ENCODE data around the gene DTNBP1.

DTNBP1 gene

GRCh38 chr6:15533379-15534026 lies 129.3 kb downstream of the DTNBP1 start:
- no peak for DNase-seq (ENCODE audit: low read depth, low spot score)

DNA sequence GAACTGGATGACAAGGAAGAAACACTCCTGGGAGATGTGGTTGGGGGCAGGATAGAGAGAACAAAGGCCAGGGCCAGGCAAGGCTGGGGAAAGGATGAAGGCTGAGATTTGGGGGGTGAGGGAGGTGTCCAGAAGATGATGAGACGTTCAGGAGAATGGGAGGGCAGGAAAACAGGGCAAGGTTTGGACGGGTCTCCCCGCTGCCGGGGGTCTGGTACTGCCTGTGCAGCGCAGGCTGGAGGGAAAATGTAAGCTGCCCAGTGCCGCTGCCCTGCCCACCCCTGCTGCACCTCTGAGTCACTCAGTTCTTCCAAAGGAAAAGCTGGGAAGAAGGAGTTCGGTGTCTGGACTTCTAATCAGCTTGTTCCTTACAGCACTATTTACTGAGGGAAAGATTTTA lies 130.9 kb downstream of the DTNBP1 start:
- DNase-seq (ENCODE audit: low read depth, low spot score), result no peak

- no peak for DNase-seq (ENCODE audit: low read depth, low spot score)
Measured at GRCh38 chr6:15530411-15530810, 132.4 kb downstream of the DTNBP1 start.

DNA sequence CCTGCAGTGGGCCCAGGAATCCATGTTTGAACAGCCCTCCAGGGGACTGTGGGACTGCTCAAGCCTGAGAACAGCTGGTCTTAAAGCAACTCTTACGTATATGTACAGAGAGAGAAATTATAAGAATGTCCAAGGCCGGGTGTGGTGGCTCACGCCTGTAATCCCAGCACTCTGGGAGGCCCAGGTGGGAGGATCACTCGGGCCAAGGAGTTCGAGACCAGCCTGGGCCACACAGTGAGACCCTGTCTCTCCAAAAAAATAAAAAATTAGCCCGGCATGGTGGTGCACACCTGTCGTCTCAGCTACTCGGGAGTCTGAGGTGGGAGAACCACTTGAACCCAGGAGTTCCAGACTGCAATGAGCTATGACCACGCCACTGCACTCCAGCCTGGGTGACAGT lies 134.0 kb downstream of the DTNBP1 start:
- no peak for DNase-seq (ENCODE audit: low read depth, low spot score)

DNA sequence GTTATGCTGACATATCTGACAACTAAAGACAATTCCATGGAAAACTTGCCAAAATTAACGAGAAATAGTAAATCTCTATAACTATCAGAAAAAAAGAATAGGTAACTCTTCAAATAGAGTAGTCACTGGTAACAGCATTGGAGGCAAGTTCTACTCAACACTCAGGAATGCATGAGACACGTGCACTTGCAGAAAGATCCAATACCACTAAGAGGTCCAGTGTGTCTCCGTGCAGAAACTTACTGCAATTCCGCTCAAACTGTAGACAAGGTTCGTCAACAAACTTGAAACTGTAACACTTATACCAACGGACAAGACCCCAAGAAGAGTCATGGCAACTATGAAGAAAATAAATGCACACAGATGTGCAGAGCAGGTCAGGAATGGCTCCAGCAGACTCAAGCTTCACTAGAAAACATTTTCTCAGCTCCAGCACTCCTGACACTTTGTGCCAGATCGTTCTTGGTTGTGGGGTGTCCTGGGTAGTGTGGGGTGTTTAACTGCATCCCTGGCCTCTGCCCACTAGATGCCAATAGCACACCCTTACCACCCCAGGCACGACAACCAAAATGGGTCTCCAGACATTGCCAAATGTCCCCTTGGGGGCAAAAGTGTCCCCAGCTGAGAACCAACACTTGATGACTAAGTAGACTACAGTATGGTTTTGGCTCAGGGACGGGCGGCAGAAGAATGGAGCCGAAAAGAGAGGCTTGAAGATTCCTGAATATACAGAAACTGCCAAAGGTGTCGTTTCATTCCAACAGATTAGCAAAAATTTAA lies 134.8 kb downstream of the DTNBP1 start:
- no peak for DNase-seq (ENCODE audit: low read depth, low spot score)

DNA sequence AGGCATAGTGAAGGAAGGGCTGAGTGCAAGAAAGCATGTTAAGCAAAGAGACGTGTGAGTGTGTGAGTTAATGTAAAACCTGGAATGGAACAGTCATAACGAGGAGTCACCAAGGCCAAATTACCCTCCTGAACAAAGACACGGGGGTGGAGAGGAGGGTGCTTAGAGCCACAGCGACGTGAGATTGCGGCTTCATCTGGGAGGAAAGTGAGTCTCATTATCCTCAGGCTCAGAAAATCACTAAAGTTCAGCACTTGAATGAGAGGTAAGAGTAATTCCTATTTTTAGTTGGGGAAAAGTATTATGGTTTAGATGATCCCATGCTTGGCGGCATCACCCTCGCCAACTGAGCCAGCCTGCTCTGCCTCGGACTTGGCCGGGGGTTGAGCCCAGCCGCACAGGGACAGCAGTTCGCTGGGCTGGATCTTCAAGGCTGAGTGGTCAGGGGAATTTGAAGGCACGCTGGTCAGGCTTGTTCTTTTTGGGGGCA lies 136.6 kb downstream of the DTNBP1 start:
- DNase-seq (ENCODE audit: low read depth, low spot score), result no peak

DNA sequence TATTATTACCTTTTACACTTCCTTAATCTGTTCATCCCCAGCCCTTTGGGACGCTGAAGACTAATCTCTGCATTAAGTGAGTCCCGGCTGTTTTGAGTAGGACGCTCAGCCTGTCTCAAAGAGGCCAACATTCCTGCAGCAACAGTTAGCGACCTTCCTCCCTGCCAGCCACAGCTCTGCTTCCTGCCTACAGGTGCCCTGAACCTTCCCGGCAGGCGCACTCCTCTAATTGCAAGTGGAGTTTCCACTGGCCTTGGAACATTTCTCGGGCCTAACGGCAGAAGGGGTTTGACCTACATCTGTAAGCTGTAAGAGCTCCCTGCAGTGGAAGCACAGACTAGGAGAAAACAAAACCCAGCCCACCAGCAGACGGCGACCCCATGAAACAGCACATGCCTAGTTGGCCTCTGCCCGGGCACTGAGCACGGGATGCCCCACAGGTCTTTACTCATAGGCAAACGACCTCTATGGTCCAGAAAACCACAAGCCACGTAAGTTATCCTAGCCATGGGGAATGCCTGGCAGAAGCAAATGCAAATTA lies 137.9 kb downstream of the DTNBP1 start:
- no peak for DNase-seq (ENCODE audit: low read depth, low spot score)

GRCh38 chr6:15523679-15524630 lies 138.9 kb downstream of the DTNBP1 start:
- no peak for DNase-seq (ENCODE audit: low read depth, low spot score)

DNA sequence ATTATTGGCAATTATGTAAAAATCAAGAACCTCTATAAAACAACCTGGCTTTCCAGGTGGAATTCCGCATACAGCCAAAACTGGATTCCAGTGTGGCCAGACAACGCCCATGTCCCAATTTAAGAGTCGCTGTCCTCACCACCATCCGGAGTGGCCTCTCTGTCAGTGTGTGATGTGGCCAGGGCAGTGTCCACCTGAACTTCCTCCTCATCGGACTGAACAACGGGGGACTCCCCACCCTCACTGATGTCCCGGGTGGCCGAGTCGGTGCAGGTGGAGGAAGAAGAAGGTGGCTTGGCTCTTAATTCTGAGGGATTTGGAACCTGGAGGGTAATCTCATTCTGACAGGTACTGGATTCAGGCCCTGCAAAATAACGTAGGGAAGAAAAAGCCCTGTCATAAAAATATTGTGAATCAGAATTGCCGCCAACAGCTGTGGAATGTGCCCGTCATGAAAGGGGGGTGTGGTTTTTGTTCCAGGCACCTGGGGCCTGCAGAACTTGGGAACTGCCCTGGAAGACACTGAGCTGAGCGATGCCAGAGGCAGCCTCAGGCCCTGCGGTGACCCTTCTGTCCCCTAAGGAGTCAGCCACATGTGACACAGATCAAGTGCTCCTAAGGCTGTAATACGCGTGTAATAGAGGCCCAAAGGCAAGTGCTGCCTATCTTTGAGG lies 139.8 kb downstream of the DTNBP1 start:
- DNase-seq (ENCODE audit: low read depth, low spot score), result no peak

DNA sequence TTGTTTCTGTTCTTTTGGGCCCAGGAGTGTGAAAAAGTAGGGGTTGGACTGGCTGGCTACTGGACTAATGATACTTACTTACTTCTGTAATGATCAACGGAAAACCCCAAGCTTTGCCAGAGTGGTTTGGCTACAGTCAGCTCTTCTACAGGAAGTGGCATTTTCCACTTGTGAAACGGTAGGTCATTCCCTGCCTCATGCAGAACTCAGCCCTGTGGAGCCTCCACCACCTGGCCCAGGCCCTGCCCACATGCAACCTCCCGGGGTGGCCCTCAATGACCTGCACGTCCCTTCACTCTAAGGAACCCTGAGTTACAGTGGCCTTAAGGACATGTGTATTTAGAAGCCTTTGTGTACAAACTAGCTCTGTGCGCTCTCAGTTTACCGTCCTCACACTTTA lies 140.4 kb downstream of the DTNBP1 start:
- DNase-seq (ENCODE audit: low read depth, low spot score), result no peak

DNA sequence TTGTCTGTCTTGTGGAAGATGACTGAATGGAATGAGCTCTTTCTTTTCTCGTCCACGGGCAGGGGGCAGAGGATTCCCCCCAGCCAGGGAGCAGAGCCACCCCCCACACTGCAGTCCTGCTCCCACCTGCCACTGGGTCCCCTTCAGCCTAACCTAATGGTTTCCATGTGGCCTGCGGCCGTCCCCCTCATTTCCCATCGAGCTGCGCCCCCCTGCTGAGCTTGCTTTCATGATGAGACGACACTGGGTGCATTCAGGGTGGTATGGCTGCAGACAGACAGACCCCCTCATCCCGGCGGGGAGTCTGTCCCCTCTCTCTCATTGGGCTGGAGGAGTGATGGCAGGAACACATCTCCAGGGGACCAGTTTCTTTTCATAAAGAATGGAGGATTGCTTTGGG lies 140.8 kb downstream of the DTNBP1 start:
- DNase-seq (ENCODE audit: low read depth, low spot score), result no peak

DNA sequence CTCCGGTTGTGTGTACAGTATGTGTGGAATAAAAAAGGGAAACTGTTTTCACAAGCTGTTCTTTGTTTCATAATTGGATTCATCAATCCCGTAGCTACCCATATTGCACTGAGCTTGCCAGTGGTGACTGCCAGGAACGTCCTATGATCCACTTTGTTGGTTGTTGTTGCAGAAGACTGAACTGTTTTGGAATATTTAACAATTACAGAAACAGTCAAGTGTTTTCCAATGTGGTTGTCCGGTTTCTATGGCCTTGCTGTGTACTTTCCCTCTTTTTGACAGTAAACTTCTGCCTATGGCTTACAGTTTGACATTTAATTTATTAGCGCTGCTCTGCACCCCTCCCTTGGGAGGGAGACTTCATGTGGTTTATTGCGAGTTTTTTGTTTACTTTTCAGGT lies 141.2 kb downstream of the DTNBP1 start:
- no peak for DNase-seq (ENCODE audit: low read depth, low spot score)

DNA sequence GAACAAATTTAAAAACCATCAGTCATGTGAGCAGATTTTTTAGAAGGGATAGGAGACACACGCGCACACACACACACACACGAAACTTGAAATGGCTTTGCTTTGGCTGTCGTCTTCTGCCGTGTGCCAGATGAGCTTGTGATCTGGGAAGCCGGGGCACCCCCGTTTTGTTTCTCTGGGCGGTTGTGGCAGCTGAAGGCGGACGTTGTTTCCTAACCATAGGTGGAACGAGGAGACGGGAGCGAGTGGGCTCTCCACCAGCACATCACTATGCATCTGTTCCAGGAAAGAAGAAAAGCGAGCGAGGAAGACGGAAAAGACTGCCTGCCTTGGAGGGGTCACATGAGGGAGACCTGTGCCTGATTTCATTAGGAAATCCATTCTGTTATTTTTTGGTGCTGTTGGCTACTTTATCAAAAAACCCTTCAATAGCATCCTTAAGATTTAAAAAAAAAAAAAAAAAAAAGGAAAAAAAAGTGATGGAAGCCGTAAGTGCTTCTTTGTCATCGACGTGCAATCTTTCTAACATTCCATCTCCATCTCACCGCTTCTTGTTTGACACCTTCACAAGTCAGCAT lies 142.1 kb downstream of the DTNBP1 start:
- DNase-seq (ENCODE audit: low read depth, low spot score), result no peak

- no peak for DNase-seq (ENCODE audit: low read depth, low spot score)
Measured at GRCh38 chr6:15519681-15520080, 143.1 kb downstream of the DTNBP1 start.

GRCh38 chr6:15518878-15519277 lies 143.9 kb downstream of the DTNBP1 start:
- DNase-seq (ENCODE audit: low read depth, low spot score), result no peak

GRCh38 chr6:15518057-15518456 lies 144.8 kb downstream of the DTNBP1 start:
- DNase-seq (ENCODE audit: low read depth, low spot score), result no peak

- no peak for DNase-seq (ENCODE audit: low read depth, low spot score)
Measured at GRCh38 chr6:15517600-15517999, 145.2 kb downstream of the DTNBP1 start.

DNA sequence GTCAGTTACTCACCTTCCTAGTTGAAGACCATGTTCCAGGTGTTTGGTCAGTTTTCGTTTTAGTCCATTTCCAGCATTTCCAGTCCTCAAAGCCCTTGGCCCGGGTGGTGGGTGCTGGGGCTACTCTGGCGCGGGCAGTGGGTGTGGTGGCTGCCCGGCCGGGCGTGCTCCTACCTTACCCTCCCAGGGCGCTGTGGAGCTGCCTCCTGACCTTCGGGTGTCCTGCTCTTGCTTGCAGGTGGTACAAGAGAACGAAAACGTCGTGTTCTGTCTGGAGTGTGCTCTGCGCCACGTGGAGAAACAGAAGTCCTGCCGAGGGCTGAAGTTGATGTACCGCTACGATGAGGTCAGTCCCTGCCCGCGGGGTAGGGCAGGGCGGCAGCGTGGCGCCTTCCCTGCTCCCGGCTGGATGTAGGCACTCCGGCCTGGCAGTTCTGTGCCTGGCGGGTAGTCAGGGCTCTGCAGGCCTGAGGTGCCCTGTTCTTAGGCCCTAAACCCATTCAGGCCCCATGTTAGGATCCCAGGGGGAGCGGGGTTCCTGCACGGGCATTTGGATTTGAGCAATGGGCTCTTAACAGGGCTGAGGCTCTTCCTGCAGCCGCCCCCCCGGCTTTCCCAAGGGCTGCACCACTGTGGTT lies 145.8 kb downstream of the DTNBP1 start:
- DNase-seq (ENCODE audit: low read depth, low spot score), result no peak

GRCh38 chr6:15516378-15516777 lies 146.4 kb downstream of the DTNBP1 start:
- no peak for DNase-seq (ENCODE audit: low read depth, low spot score)

- DNase-seq (ENCODE audit: low read depth, low spot score), result no peak
Measured at GRCh38 chr6:15515660-15516375, 147.0 kb downstream of the DTNBP1 start.
